Loucy (cell line): ENCODE data around the gene RPS18.

Source experiments
- H2AFZ ChIP-seq: fragments of 200-600 bp; sonication (generic); 2 replicates; pipeline ENCODE4 v1.6.0; 2016; ENCODE audit warnings: antibody characterized with exemption, mild to moderate bottlenecking, low read length, moderate library complexity
- H3F3A ChIP-seq: fragments of 200-600 bp; 2 replicates; pipeline ENCODE4 v1.6.0; 2016; ENCODE audit warnings: antibody characterized with exemption, low read depth, mild to moderate bottlenecking
- H3K27me3 ChIP-seq: fragments of 200-600 bp; sonication (generic); 2 replicates; pipeline ENCODE4 v1.6.1; 2014; ENCODE audit warnings: low read length, mild to moderate bottlenecking; ENCODE audit not compliant: insufficient read depth, poor library complexity, severe bottlenecking
- H3K36me3 ChIP-seq: fragments of 200-600 bp; sonication (generic); 2 replicates; pipeline ENCODE4 v1.6.1; 2016; ENCODE audit warnings: low read length; ENCODE audit not compliant: insufficient read depth
- H3K4me1 ChIP-seq: fragments of 200-600 bp; sonication (generic); 2 replicates; pipeline ENCODE4 v1.5.1; 2014; ENCODE audit warnings: low read length, mild to moderate bottlenecking; ENCODE audit not compliant: insufficient read depth, poor library complexity, severe bottlenecking
- H3K4me2 ChIP-seq: fragments of 200-600 bp; sonication (generic); 2 replicates; pipeline ENCODE4 v1.6.0; 2014; ENCODE audit warnings: antibody characterized with exemption, low read length, low read depth, mild to moderate bottlenecking; ENCODE audit not compliant: poor library complexity, severe bottlenecking
- H3K4me3 ChIP-seq: fragments of 200-600 bp; sonication (generic); 2 replicates; pipeline ENCODE4 v1.5.1; 2014; ENCODE audit warnings: low read length, mild to moderate bottlenecking, mixed read lengths; ENCODE audit not compliant: poor library complexity, severe bottlenecking
- H3K79me2 ChIP-seq: fragments of 200-600 bp; sonication (generic); 2 replicates; pipeline ENCODE4 v1.6.1; 2014; ENCODE audit warnings: low read length; ENCODE audit not compliant: insufficient read depth
- H3K9ac ChIP-seq: fragments of 200-600 bp; sonication (generic); 2 replicates; pipeline ENCODE4 v1.6.0; 2014; ENCODE audit warnings: mild to moderate bottlenecking, low read depth, low read length, moderate library complexity; ENCODE audit not compliant: poor library complexity, severe bottlenecking
- H3K9me2 ChIP-seq: fragments of 200-600 bp; sonication (generic); replicated peaks from 2 replicates; pipeline ENCODE4 v1.6.1; 2016; ENCODE audit warnings: low read depth, low read length, mixed read lengths
- H3K9me3 ChIP-seq: fragments of 200-600 bp; sonication (generic); 2 replicates; pipeline ENCODE4 v1.6.1; 2014; ENCODE audit warnings: mild to moderate bottlenecking, antibody characterized with exemption, low read length, low read depth; ENCODE audit not compliant: insufficient read depth
- H4K20me1 ChIP-seq: fragments of 200-600 bp; sonication (generic); 2 replicates; pipeline ENCODE4 v1.6.0; 2014; ENCODE audit warnings: antibody characterized with exemption, low read length, mild to moderate bottlenecking; ENCODE audit not compliant: insufficient read depth, poor library complexity, severe bottlenecking
- CTCF ChIP-seq: fragments of 200-600 bp; sonication (generic); conservative IDR thresholded peaks from 2 replicates; pipeline ENCODE4 v1.5.1; 2014; ENCODE audit warnings: mild to moderate bottlenecking, antibody characterized with exemption, low read length
- EZH2phosphoT487 ChIP-seq: fragments of 200-600 bp; IDR thresholded peaks from 2 replicates; pipeline ENCODE4 v1.6.1; 2018; ENCODE audit warnings: antibody characterized with exemption, mild to moderate bottlenecking, moderate library complexity, borderline replicate concordance

RPS18 gene

GRCh38 chr6:33301877-33302276 is 30.0 kb downstream of the RPS18 start:
- Histone ChIP-seq H3K27me3 (no peaks in the 10 kb centered on the region), H3K9me3 (no peaks in the 10 kb centered on the region), H3K4me1 (peaks cover 10% of the 10 kb centered on the region), H3K9ac (no peak overlapping the region), H3K36me3 (peaks cover 16% of the 10 kb centered on the region; the same call in 1 of the 2 replicates), H3K79me2 (peaks cover 50% of the 10 kb centered on the region), H3K4me3 (no peak overlapping the region), H2AFZ (no peak overlapping the region), H4K20me1 (peaks cover 9% of the 10 kb centered on the region), H3K4me2 (no peak overlapping the region), H3F3A (peaks cover 10% of the 10 kb centered on the region), H3K9me2 (no peaks in the 10 kb centered on the region)
- TF ChIP-seq CTCF, result no peak
- TF ChIP-seq EZH2phosphoT487, result no peak

DNA sequence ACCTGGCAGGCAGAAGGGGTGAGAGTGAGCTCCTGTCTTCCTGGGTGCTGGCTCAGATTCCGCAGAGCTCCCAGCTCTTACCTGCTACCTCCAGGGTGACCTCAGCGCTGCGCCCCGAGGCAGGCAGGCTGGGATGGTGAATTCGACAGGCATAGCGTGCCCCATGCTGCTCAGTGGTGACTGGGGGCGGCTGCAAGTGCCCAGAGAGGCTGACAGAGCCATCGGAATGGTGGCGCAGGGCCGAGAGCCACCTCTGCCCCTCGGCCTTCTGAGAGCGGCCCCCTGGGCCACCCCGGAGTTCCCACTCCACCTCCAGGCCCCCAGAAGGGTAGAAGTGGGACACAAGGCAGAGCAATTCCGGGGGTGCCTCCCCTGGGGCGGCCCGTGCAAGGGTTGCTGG is 32.3 kb downstream of the RPS18 start:
- H3K4me1 ChIP-seq, result peaks cover 4% of the 10 kb centered on the region
- H3K9me3 ChIP-seq, result no peaks in the 10 kb centered on the region
- no peak overlapping the region for H3K4me3 ChIP-seq
- peaks cover 9% of the 10 kb centered on the region for H4K20me1 ChIP-seq
- TF ChIP-seq CTCF, result no peak
- TF ChIP-seq EZH2phosphoT487, result no peak
- no peak overlapping the region for H2AFZ ChIP-seq
- no peak overlapping the region for H3K4me2 ChIP-seq
- no peaks in the 10 kb centered on the region for H3K9me2 ChIP-seq
- peaks cover 51% of the 10 kb centered on the region for H3K79me2 ChIP-seq
- peaks cover 16% of the 10 kb centered on the region; the same call in 1 of the 2 replicates for H3K36me3 ChIP-seq
- H3K9ac ChIP-seq, result no peak overlapping the region
- peaks cover 8% of the 10 kb centered on the region; the same call in 1 of the 2 replicates for H3F3A ChIP-seq
- no peaks in the 10 kb centered on the region for H3K27me3 ChIP-seq

DNA sequence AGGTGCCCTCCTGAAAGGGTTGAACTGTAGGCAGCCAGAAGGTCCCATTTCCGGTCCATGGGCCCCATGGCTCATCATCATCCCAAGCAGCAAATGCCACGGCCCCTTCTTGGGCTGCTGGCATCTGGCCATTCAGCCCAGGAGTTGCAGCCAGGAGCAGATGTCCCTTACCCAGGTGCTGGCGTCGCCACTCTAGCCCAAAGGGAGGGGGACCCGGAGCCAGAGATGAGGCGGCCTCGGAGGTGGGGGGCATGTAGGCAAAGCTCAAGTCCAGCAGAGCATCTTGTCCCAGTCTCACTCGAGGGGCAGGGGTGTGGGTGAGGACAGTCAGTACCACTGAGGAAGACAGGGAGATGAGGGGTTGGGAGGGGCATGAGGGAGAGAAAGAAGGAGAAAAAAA is 33.2 kb downstream of the RPS18 start:
- no peaks in the 10 kb centered on the region for H3K27me3 ChIP-seq
- H4K20me1 ChIP-seq, result peaks cover 8% of the 10 kb centered on the region
- H2AFZ ChIP-seq, result no peak overlapping the region
- no peak overlapping the region for H3K4me2 ChIP-seq
- no peak overlapping the region for H3K9ac ChIP-seq
- H3K9me3 ChIP-seq, result no peaks in the 10 kb centered on the region
- 0 out of 2 replicates have a peak, but pooled peaks cover under 1% of the 10 kb centered on the region for H3F3A ChIP-seq
- H3K79me2 ChIP-seq, result peaks cover 52% of the 10 kb centered on the region
- peaks cover under 1% of the 10 kb centered on the region for H3K4me1 ChIP-seq
- H3K9me2 ChIP-seq, result no peaks in the 10 kb centered on the region
- H3K4me3 ChIP-seq, result no peak overlapping the region
- peaks cover 16% of the 10 kb centered on the region; the same call in 1 of the 2 replicates for H3K36me3 ChIP-seq
- no peak for TF ChIP-seq CTCF
- TF ChIP-seq EZH2phosphoT487, result no peak
